ENCODE results near the gene NRXN3. TPM values are rescaled to one million over a fixed set of nuclear protein-coding genes. Genes with fewer than 3 reads are reported as not detected.

The NRXN3 gene
- total and polyA plus RNA-seq, 2 of the 4 experiments (the other 2 are of a cell fraction): 4.8 to 25.1 TPM

GRCh38 chr14:78709795-78710557, 539.8 kb downstream of the NRXN3 start:
- no peak overlapping the region for H4K8ac ChIP-seq (ENCODE audit: low read depth in 2 of 2, low read length in 2 of 2)
- H3K27me3 ChIP-seq (ENCODE audit: control insufficient read depth, insufficient read depth, low read length): no peaks in the 10 kb centered on the region
- H3K36me3 ChIP-seq (ENCODE audit: control insufficient read depth, insufficient read depth, low read length): no peaks in the 10 kb centered on the region
- no peaks in the 10 kb centered on the region for H3K4me1 ChIP-seq (ENCODE audit: control insufficient read depth, insufficient read depth, low read length)
- no TSS peak for BruUV-seq (replicated peaks)
- no peak for DNase-seq
- no peak overlapping the region for H3K4me3 ChIP-seq (ENCODE audit: insufficient read depth, low read depth, low read length)
- no peak for ATAC-seq (ENCODE audit: low read depth)
- H2BK15ac ChIP-seq (ENCODE audit: low read depth, low read length): no peak overlapping the region
- no peak overlapping the region for H2AK9ac ChIP-seq (replicated peaks; ENCODE audit: low read depth, low read length, poor library complexity)
- H4K20me1 ChIP-seq (ENCODE audit: insufficient read depth, low read length): no peaks in the 10 kb centered on the region
- H2AK5ac ChIP-seq (ENCODE audit: low read depth, low read length): no peak overlapping the region
- intact Hi-C loops (cut with micrococcal nuclease): no loop called here
- no peak overlapping the region for H3K14ac ChIP-seq (replicated peaks; ENCODE audit: low read depth, low read length)
- no peak overlapping the region for H3K18ac ChIP-seq (ENCODE audit: low read depth, low read length)
- no peak overlapping the region for H2BK20ac ChIP-seq (ENCODE audit: low read depth, low read length)
- no peak overlapping the region for H2BK120ac ChIP-seq (ENCODE audit: low read depth, low read length)
- no peak overlapping the region for H4K5ac ChIP-seq (ENCODE audit: low read depth, low read length)
- POLR2A ChIA-PET (ENCODE audit: unreplicated experiment): no interaction called here
- no peaks in the 10 kb centered on the region for H3K9me1 ChIP-seq (ENCODE audit: insufficient read depth, low read length)
- H3K9ac ChIP-seq (ENCODE audit: low read depth, low read length): no peak overlapping the region
- H3K9me3 ChIP-seq (ENCODE audit: control insufficient read depth, insufficient read depth, low read length): peaks cover 11% of the 10 kb centered on the region; the same call in 1 of the 2 replicates
- dilution Hi-C loops (cut with HindIII; ENCODE audit: low sequenced_read_pairs, unreplicated experiment): no loop called here
- no peak overlapping the region for H3K27ac ChIP-seq (ENCODE audit: insufficient read depth, low read length)
- CTCF ChIA-PET: no interaction called here
- TF ChIP-seq RFX5 (IDR thresholded peaks at IDR 0.05; ENCODE audit: low read depth, low read length) (no peak), ELK1 (IDR thresholded peaks at IDR 0.05; ENCODE audit: borderline replicate concordance, low read depth, low read length) (no peak), CEBPB (IDR thresholded peaks at IDR 0.05; ENCODE audit: low read depth, low read length) (no peak), SMC3 (IDR thresholded peaks at IDR 0.05; ENCODE audit: low read depth, low read length) (no peak), POLR2A (IDR thresholded peaks at IDR 0.05; ENCODE audit: low read depth, low read length) (no peak)
- TF ChIP-seq, protein P1, sequence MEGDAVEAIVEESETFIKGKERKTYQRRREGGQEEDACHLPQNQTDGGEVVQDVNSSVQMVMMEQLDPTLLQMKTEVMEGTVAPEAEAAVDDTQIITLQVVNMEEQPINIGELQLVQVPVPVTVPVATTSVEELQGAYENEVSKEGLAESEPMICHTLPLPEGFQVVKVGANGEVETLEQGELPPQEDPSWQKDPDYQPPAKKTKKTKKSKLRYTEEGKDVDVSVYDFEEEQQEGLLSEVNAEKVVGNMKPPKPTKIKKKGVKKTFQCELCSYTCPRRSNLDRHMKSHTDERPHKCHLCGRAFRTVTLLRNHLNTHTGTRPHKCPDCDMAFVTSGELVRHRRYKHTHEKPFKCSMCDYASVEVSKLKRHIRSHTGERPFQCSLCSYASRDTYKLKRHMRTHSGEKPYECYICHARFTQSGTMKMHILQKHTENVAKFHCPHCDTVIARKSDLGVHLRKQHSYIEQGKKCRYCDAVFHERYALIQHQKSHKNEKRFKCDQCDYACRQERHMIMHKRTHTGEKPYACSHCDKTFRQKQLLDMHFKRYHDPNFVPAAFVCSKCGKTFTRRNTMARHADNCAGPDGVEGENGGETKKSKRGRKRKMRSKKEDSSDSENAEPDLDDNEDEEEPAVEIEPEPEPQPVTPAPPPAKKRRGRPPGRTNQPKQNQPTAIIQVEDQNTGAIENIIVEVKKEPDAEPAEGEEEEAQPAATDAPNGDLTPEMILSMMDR (conservative IDR thresholded peaks at IDR 0.05; ENCODE audit: low read depth, low read length): no peak
- no peak overlapping the region for H2BK5ac ChIP-seq (ENCODE audit: low read depth, low read length, poor library complexity, severe bottlenecking)
- no peak overlapping the region for H2AFZ ChIP-seq (replicated peaks; ENCODE audit: low read length, poor library complexity)
- no peak overlapping the region for H3K4ac ChIP-seq (ENCODE audit: low read depth, low read length)
- in situ Hi-C loops (cut with MboI; ENCODE audit: low sequenced_read_pairs): no loop called here
- H4K91ac ChIP-seq (ENCODE audit: insufficient read depth, low read depth, low read length): no peak overlapping the region
- H3K23ac ChIP-seq (ENCODE audit: low read depth, low read length): no peak overlapping the region
- H3K79me1 ChIP-seq (ENCODE audit: low read depth in 1 of 2, low read length in 2 of 2): no peaks in the 10 kb centered on the region
- WGBS, 2 experiments (ENCODE audit: extremely low coverage in 2 of 2, insufficient read length in 1 of 2): no CpG with 5 or more reads among the region's 5 CpGs
- no peak overlapping the region for H3K4me2 ChIP-seq (ENCODE audit: low read depth, low read length)
- no peak overlapping the region for H3K56ac ChIP-seq (ENCODE audit: extremely low read depth, insufficient read depth, low read length)

Data from IMR-90 (cell line).